ENCODE results near the gene GGA2. TPM values are rescaled to one million over a fixed set of nuclear protein-coding genes. Genes with fewer than 3 reads are reported as not detected.
"Not testable (repeated sequence)": the region's sequence is repeated elsewhere in the genome, so short reads cannot be mapped to it uniquely, and the experiment has no call there.

Gene GGA2
- total RNA-seq, 1 experiment from 2014 or later, result 15.3 TPM

- no peak for DNase-seq (ENCODE audit: low read depth)
These were observed 34.0 kb downstream of the GGA2 start for GRCh38 chr16:23476289-23476688.

GRCh38 chr16:23469814-23470213, 40.5 kb downstream of the GGA2 start:
- DNase-seq (ENCODE audit: low read depth), result peak; percentile 56

- peak; percentile 85 for DNase-seq (ENCODE audit: low read depth)
These were observed 44.0 kb downstream of the GGA2 start for GRCh38 chr16:23466162-23466885.

- DNase-seq (ENCODE audit: low read depth), result no peak
These were observed 45.1 kb downstream of the GGA2 start for GRCh38 chr16:23465179-23465578.

GRCh38 chr16:23464196-23464595, 46.1 kb downstream of the GGA2 start:
- no peak for DNase-seq (ENCODE audit: low read depth)

- DNase-seq (ENCODE audit: low read depth), result not testable (repeated sequence)
These were observed 47.3 kb downstream of the GGA2 start for GRCh38 chr16:23462994-23463393.

GRCh38 chr16:23453338-23454052, 56.8 kb downstream of the GGA2 start:
- no peak for DNase-seq (ENCODE audit: low read depth)

- DNase-seq (ENCODE audit: low read depth), result peak; percentile 83
These were observed 57.5 kb downstream of the GGA2 start, which contains the start of gene COG7 for GRCh38 chr16:23452572-23453337. COG7 (minus strand) TSS chr16:23453189; CDS start chr16:23452994, 195 bp downstream.

- DNase-seq (ENCODE audit: low read depth), result no peak
These were observed 58.1 kb downstream of the GGA2 start for GRCh38 chr16:23452221-23452571.

GRCh38 chr16:23448392-23448791, 61.9 kb downstream of the GGA2 start:
- DNase-seq (ENCODE audit: low read depth), result peak; percentile 19

- DNase-seq (ENCODE audit: low read depth), result not testable (repeated sequence)
These were observed 72.8 kb downstream of the GGA2 start for GRCh38 chr16:23437542-23437941.

GRCh38 chr16:23436951-23437350, 73.3 kb downstream of the GGA2 start:
- no peak for DNase-seq (ENCODE audit: low read depth)

GRCh38 chr16:23435500-23435899, 74.8 kb downstream of the GGA2 start:
- peak; percentile 63 for DNase-seq (ENCODE audit: low read depth)

GRCh38 chr16:23434380-23434779, 75.9 kb downstream of the GGA2 start:
- peak; percentile 49 for DNase-seq (ENCODE audit: low read depth)

GRCh38 chr16:23433261-23433920, 76.9 kb downstream of the GGA2 start:
- no peak for DNase-seq (ENCODE audit: low read depth)

- no peak for DNase-seq (ENCODE audit: low read depth)
These were observed 77.8 kb downstream of the GGA2 start for GRCh38 chr16:23432176-23433128.

GRCh38 chr16:23428351-23428750, 81.9 kb downstream of the GGA2 start:
- no peak for DNase-seq (ENCODE audit: low read depth)

- peak; percentile 41 for DNase-seq (ENCODE audit: low read depth)
These were observed 85.9 kb downstream of the GGA2 start for GRCh38 chr16:23424292-23424958.

- peak; percentile 92 for DNase-seq (ENCODE audit: low read depth)
These were observed 86.7 kb downstream of the GGA2 start for GRCh38 chr16:23423496-23424049.

GRCh38 chr16:23420011-23420410, 90.3 kb downstream of the GGA2 start:
- DNase-seq (ENCODE audit: low read depth), result no peak

All from Daoy (cell line).